RWPE2 (cell line): ENCODE results near the gene ADORA3.
"Not testable (repeated sequence)": the region's sequence is repeated elsewhere in the genome, so short reads cannot be mapped to it uniquely, and the experiment has no call there.

Experiments used
- ATAC-seq: fragments of 200-7000 bp; cut with Tn5 transposase; 3 replicates; pipeline ENCODE4 v1.9.1; 2021; ENCODE audit warnings: low read depth
- DNase-seq: peaks from one replicate; pipeline ENCODE4 v3.0.0-alpha.2; 2020; ENCODE audit warnings: low spot score
- H3K27ac ChIP-seq: fragments of 450-650 bp; 2 replicates; pipeline ENCODE4 v1.5.1; 2017; ENCODE audit warnings: mild to moderate bottlenecking; ENCODE audit not compliant: poor library complexity, severe bottlenecking
- H3K27me3 ChIP-seq: fragments of 250-450 bp; sonication (Bioruptor Pico); 2 replicates; pipeline ENCODE4 v1.5.1; 2021; ENCODE audit warnings: mild to moderate bottlenecking, moderate library complexity; ENCODE audit not compliant: insufficient read depth, poor library complexity, severe bottlenecking
- H3K36me3 ChIP-seq: fragments of 250-450 bp; sonication (Bioruptor Pico); 2 replicates; pipeline ENCODE4 v1.5.1; 2020; ENCODE audit warnings: low read depth, mild to moderate bottlenecking, moderate library complexity
- H3K4me1 ChIP-seq: fragments of 250-450 bp; sonication (Bioruptor Pico); 2 replicates; pipeline ENCODE4 v1.5.1; 2021; ENCODE audit warnings: mild to moderate bottlenecking, moderate library complexity; ENCODE audit not compliant: insufficient read depth, poor library complexity, severe bottlenecking
- H3K4me3 ChIP-seq: fragments of 250-450 bp; sonication (Bioruptor Pico); 2 replicates; pipeline ENCODE4 v1.5.1; 2021; ENCODE audit warnings: mild to moderate bottlenecking, moderate library complexity; ENCODE audit not compliant: severe bottlenecking
- H3K9me3 ChIP-seq: fragments of 250-450 bp; sonication (Bioruptor Pico); 2 replicates; pipeline ENCODE4 v1.5.1; 2021; ENCODE audit warnings: mild to moderate bottlenecking, moderate library complexity; ENCODE audit not compliant: severe bottlenecking
- CTCF ChIP-seq: fragments of 450-650 bp; IDR thresholded peaks from one replicate; pipeline ENCODE4 v1.5.1; 2017; ENCODE audit warnings: mild to moderate bottlenecking, moderate library complexity; ENCODE audit not compliant: poor library complexity, severe bottlenecking

The ADORA3 gene

GRCh38 chr1:111503585-111504060 is at the start of gene ADORA3, which contains the start of gene TMIGD3:
Gene ADORA3, minus strand, starts transcription at chr1:111503633. Its CDS starts 279 bp downstream, at chr1:111503354.
Gene TMIGD3, minus strand, starts transcription at chr1:111503633. Its CDS starts 279 bp downstream, at chr1:111503354.
- H3K27ac ChIP-seq, result no peak within 1 kb of the TSS
- H3K4me1 ChIP-seq, result peaks cover 10% of the 10 kb centered on the region

GRCh38 chr1:111553196-111553595 is 49.8 kb upstream of the ADORA3 start:
- peaks cover 14% of the 10 kb centered on the region for H3K4me1 ChIP-seq
- no peaks in the 10 kb centered on the region for H3K9me3 ChIP-seq
- no peak overlapping the region for H3K4me3 ChIP-seq
- TF ChIP-seq CTCF, result no peak
- H3K27ac ChIP-seq, result peak overlapping the region; percentile 72
- H3K27me3 ChIP-seq, result no peaks in the 10 kb centered on the region
- ATAC-seq (peak; percentile 99), DNase-seq (no peak)
- no peaks in the 10 kb centered on the region for H3K36me3 ChIP-seq

More at GRCh38 chr1:111503585-111504060, at the start of gene ADORA3, which contains the start of gene TMIGD3:
- Histone ChIP-seq H3K36me3 (no peaks in the 10 kb centered on the region), H3K4me3 (no peak within 1 kb of the TSS), H3K27me3 (no peaks in the 10 kb centered on the region), H3K9me3 (no peaks in the 10 kb centered on the region)
- no peak for TF ChIP-seq CTCF
- DNase-seq (no peak), ATAC-seq (no peak)

GRCh38 chr1:111552587-111552986 is 49.2 kb upstream of the ADORA3 start:
- TF ChIP-seq CTCF, result no peak

GRCh38 chr1:111551623-111552411 is 48.4 kb upstream of the ADORA3 start:
- no peak for TF ChIP-seq CTCF
- Histone ChIP-seq H3K4me3 (no peak overlapping the region), H3K4me1 (peaks cover 14% of the 10 kb centered on the region), H3K36me3 (no peaks in the 10 kb centered on the region), H3K27me3 (no peaks in the 10 kb centered on the region), H3K27ac (peak overlapping the region; percentile 72), H3K9me3 (no peaks in the 10 kb centered on the region)
- no peak for ATAC-seq
- no peak for DNase-seq

More at GRCh38 chr1:111552587-111552986, 49.2 kb upstream of the ADORA3 start:
- Histone ChIP-seq H3K4me3 (no peak overlapping the region), H3K9me3 (no peaks in the 10 kb centered on the region), H3K27ac (peak overlapping the region; percentile 72), H3K27me3 (no peaks in the 10 kb centered on the region), H3K4me1 (peaks cover 14% of the 10 kb centered on the region), H3K36me3 (no peaks in the 10 kb centered on the region)
- DNase-seq (no peak), ATAC-seq (no peak)

- not testable (repeated sequence) for H3K9me3 ChIP-seq, DNase-seq, H3K4me3 ChIP-seq, H3K36me3 ChIP-seq, H3K27me3 ChIP-seq, H3K27ac ChIP-seq, H3K4me1 ChIP-seq, ATAC-seq
Measured at GRCh38 chr1:111547786-111548185, 44.4 kb upstream of the ADORA3 start.
